Measurements from ENCODE around the gene AADACL4. TPM values are rescaled to one million over a fixed set of nuclear protein-coding genes. Genes with fewer than 3 reads are reported as not detected.

The AADACL4 gene
- total and polyA plus RNA-seq, 2 of the 8 experiments (the other 6 are each of a cell fraction or from before 2014, with no cell fraction given) = 0.08 TPM; not detected in 1

DNA sequence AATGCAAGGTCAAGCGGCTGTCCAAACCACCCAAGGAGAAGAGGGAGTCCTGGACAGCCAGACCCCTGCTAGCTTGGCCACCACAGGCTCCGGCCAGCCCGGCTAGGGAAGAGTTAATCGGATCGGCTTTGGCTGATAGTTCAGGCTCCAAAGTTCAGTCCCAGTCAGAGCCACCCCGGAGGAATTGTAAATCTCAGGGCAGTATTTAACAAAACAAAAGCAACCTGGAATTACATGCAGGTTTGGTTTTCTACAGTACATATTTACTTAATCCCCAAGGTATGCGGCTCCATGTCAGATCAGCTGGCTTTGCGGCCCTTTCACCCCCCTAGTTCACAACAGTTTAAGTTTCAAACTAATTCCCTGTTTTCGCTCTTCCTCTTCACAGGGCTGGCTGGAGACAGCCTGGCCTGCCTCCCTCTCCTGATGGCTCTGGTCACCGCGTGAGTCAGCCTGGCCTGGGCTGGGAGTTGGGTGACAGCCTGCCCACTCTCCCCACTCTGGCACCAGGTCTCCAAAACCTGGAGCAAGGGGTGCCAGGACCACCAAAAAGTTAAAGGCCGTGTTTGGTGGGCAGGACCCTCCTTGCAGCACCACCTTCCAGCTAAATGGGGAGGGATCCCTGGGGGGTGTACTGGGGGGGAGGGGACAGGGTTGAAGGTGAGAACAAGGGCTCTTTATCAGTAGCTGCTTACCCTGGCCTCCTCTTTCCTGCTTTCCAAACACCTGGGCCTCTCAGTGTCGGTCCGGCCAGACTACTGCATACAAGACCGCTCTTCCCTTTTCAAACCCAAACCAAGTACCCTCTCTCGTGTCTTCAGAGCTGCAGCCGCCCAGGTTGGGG lies 27.8 kb upstream of the AADACL4 start:
- FAIRE-seq (peak; percentile 36), DNase-seq (ENCODE audit: low read depth in 1 of 2, low spot score in 2 of 2) (peak in 1 of 2 experiments; percentile 78)
- Histone ChIP-seq H3K9me3 (ENCODE audit: insufficient read depth in 2 of 2, low read depth in 1 of 2, low read length in 1 of 2) (no peaks in the 10 kb centered on the region), H3K79me2 (ENCODE audit: control insufficient read depth in 1 of 2, insufficient read depth in 2 of 2, low read length in 2 of 2) (peaks cover 21 to 42% of the 10 kb centered on the region in 2 experiments), H2BK120ac (replicated peaks; ENCODE audit: low read depth, low read length) (peak overlapping the region; percentile 61), H3K4ac (replicated peaks; ENCODE audit: insufficient read length, low read depth, low read length) (peak overlapping the region; percentile 40), H3K23me2 (ENCODE audit: low read depth, low read length) (peaks cover 27% of the 10 kb centered on the region), H3K23ac (ENCODE audit: insufficient read length) (no peak overlapping the region), H2BK12ac (ENCODE audit: low read depth, low read length) (peak overlapping the region; percentile 97; the same call in 1 of the 2 replicates), H3K56ac (replicated peaks; ENCODE audit: insufficient read length, low read depth, low read length) (peak overlapping the region; percentile 43), H4K8ac (ENCODE audit: extremely low read depth, insufficient read depth, low read length) (no peak overlapping the region; the same call in 1 of the 2 replicates), H3K9ac (replicated peaks in 1 of 4; ENCODE audit: extremely low read depth in 1 of 4, low read depth in 3 of 4, low read length in 3 of 4) (peak overlapping the region in 3 of 4 experiments; percentile 12 to 41 (median 29); a peak in 5 of 7 replicates), H3K27me3 (replicated peaks in 1 of 4; ENCODE audit: control insufficient read depth in 3 of 4, extremely low read depth in 1 of 4, insufficient read depth in 3 of 4, low read length in 3 of 4) (no peaks in the 10 kb centered on the region; a peak in 1 of 7 replicates), H2BK5ac (ENCODE audit: low read depth, low read length) (peak overlapping the region; percentile 97), H3K4me2 (ENCODE audit: insufficient read depth in 1 of 2, low read depth in 2 of 2, low read length in 2 of 2) (peak overlapping the region; percentile 62 to 97), H2BK15ac (ENCODE audit: low read length) (peak overlapping the region; percentile 88; the same call in 1 of the 2 replicates), H3K4me3 (ENCODE audit: extremely low read depth in 1 of 4, insufficient read depth in 2 of 4, low read depth in 3 of 4, low read length in 4 of 4) (peak overlapping the region; percentile 81 to 97 (median 90)), H4K91ac (replicated peaks; ENCODE audit: insufficient read length, low read length) (peak overlapping the region; percentile 61), H4K5ac (ENCODE audit: insufficient read length, low read depth, low read length) (peak overlapping the region; percentile 39), H3K4me1 (replicated peaks in 1 of 4; ENCODE audit: control insufficient read depth in 3 of 4, insufficient read depth in 4 of 4, low read length in 3 of 4) (peaks cover 8 to 18% (median 11%) of the 10 kb centered on the region in 4 experiments), H2AK5ac (ENCODE audit: low read depth, low read length) (no peak overlapping the region), H4K20me1 (replicated peaks in 1 of 2; ENCODE audit: control insufficient read depth in 1 of 2, insufficient read depth in 2 of 2, low read length in 2 of 2) (peaks cover under 1 to 9% of the 10 kb centered on the region in 2 experiments), H3K79me1 (ENCODE audit: low read depth, low read length) (peaks cover 14% of the 10 kb centered on the region), H2BK20ac (ENCODE audit: low read length) (peak overlapping the region; percentile 21; the same call in 1 of the 2 replicates), H3K18ac (ENCODE audit: extremely low read depth, low read length) (peak overlapping the region; percentile 96), H2AFZ (ENCODE audit: low read length) (no peak overlapping the region), H3K14ac (ENCODE audit: insufficient read length) (no peak overlapping the region), H3K36me3 (ENCODE audit: control insufficient read depth in 2 of 4, insufficient read depth in 4 of 4, low read length in 3 of 4) (peaks cover 0 to 20% (median 5%) of the 10 kb centered on the region in 4 experiments; a peak in 4 of 8 replicates), H3K27ac (ENCODE audit: low read depth, low read length) (peak overlapping the region; percentile 76)
- CTCF ChIA-PET (ENCODE audit: partially characterized antibody) = interaction anchor here (0.8 to 11.2 kb wide), 8 partner anchors 14 to 341 kb away, joined by 3 to 130 read pairs (median 5); no protein-coding TSS in a partner anchor
- 2% methylated on average over 17 of the region's 17 CpGs; no CpG with 5 or more reads in 1 of the 2 experiments for WGBS, 2 experiments (ENCODE audit: extremely low coverage in 1 of 2, insufficient coverage in 1 of 2, insufficient read length in 1 of 2, insufficient replicate concordance in 2 of 2, low coverage in 1 of 2, low lambda C conversion rate in 2 of 2, missing lambda C conversion rate in 1 of 2)
- POLR2A ChIA-PET (ENCODE audit: partially characterized antibody) = interaction anchor here (0.5 to 11.4 kb wide), 10 partner anchors 13 to 1106 kb away, joined by 3 to 107 read pairs (median 8); no protein-coding TSS in a partner anchor
- TF ChIP-seq SP1 (IDR thresholded peaks at IDR 0.05; ENCODE audit: low read depth, low read length) (peak; percentile 76; the same call in 1 of the 2 replicates), RBBP5 (IDR thresholded peaks at IDR 0.05; ENCODE audit: borderline replicate concordance, low read depth, low read length) (peak; percentile 75; the same call in 1 of the 2 replicates)

Data from H1 (cell line).